Stomach (tissue), 9 donors: ENCODE measurements around the gene ATG13. TPM values are rescaled to one million over a fixed set of nuclear protein-coding genes. Genes with fewer than 3 reads are reported as not detected.

Experiments
- DNase-seq, 2 donors: peaks; one replicate each; pipeline versions ENCODE4 v3.0.0 to v3.0.0-alpha.2; 2013 to 2019
- H3K27ac ChIP-seq, 5 donors: fragments of 200-600 bp in 4 of 5; sonication (generic) in 4 of 5; one replicate each; pipeline ENCODE4 v1.5.1; 2013 to 2019; ENCODE audit warnings: mild to moderate bottlenecking in 1 of 5, moderate library complexity in 1 of 5
- H3K27me3 ChIP-seq, 3 donors: fragments of 200-600 bp; sonication (generic); one replicate each; pipeline ENCODE4 v1.5.1; 2017 to 2019; ENCODE audit warnings: mixed run types in 1 of 3
- H3K36me3 ChIP-seq, 4 donors: fragments of 200-600 bp; sonication (generic); 1 replicate in 3 of 4; 2 replicates in 1 of 4; pipeline ENCODE4 v1.5.1; 2016 to 2019
- H3K4me1 ChIP-seq, 4 donors: fragments of 200-600 bp; sonication (generic); one replicate each; pipeline ENCODE4 v1.5.1; 2016 to 2019
- H3K4me3 ChIP-seq, 4 donors: fragments of 200-600 bp; sonication (generic) in 3 of 4; one replicate each; pipeline ENCODE4 v1.5.1; 2016 to 2019; ENCODE audit warnings: mild to moderate bottlenecking in 1 of 4
- H3K9me3 ChIP-seq, 4 donors: fragments of 200-600 bp; sonication (generic); one replicate each; pipeline ENCODE4 v1.5.1; 2016 to 2019
- CTCF ChIP-seq, 7 experiments: fragments of 450-650 bp in 4 of 7; fragments of 200-600 bp in 3 of 7; sonication (generic) in 3 of 7; IDR thresholded peaks; one replicate each; pipeline ENCODE4 v1.5.1; 2016 to 2019; ENCODE audit warnings: antibody characterized with exemption in 7 of 7, control low read depth in 2 of 7, mild to moderate bottlenecking in 1 of 7
- EP300 ChIP-seq: sonication (generic); formaldehyde crosslinking; IDR thresholded peaks from one replicate; pipeline ENCODE4 v1.6.1; 2017; ENCODE audit warnings: antibody characterized with exemption
- POLR2A ChIP-seq, 4 donors: fragments of 450-650 bp; IDR thresholded peaks; one replicate each; pipeline ENCODE4 v1.6.1; 2016; ENCODE audit warnings: antibody characterized with exemption in 4 of 4, control low read depth in 2 of 4, mild to moderate bottlenecking in 1 of 4, moderate library complexity in 1 of 4
- POLR2AphosphoS5 ChIP-seq, 3 donors: sonication (generic); formaldehyde crosslinking; IDR thresholded peaks; one replicate each; pipeline ENCODE4 v1.6.1; 2016; ENCODE audit warnings: antibody characterized with exemption in 3 of 3
- WGBS, 5 donors: extraction: QIAGEN DNeasy Blood & Tissue Kit in 3 of 5; methylation state at CpG; one replicate each; pipeline versions ENCODE4 v1.1.5 to v1.1.7; 2013 to 2018; 5-methylcytosine and 5-hydroxymethylcytosine counted together
- intact Hi-C: fragments of 100-400 bp; cut with DNase I; formaldehyde crosslinking; loops from one replicate; pipeline ENCODE4 v1.15.1; 2023; ENCODE audit warnings: low total_unique reads
- polyA plus RNA-seq, 3 donors: library from polyadenylated mRNA; stranded (reverse); fragments of 200-250 nt; gene quantifications; one replicate each; pipeline ENCODE4 v1.2.3, GENCODE V29; 2013
- total RNA-seq, 5 donors: library from RNA; depleted of rRNA; stranded (reverse); fragments of >200 nt; gene quantifications; one replicate each; pipeline versions ENCODE4 v1.1.0 to v1.2.3, GENCODE V29; 2014 to 2016
- donor health status: healthy with polysubstance abuse.
- donor health status: Bipolar disorder and iron deficiency.
- donor health status: healthy.

Gene ATG13
- total and polyA plus RNA-seq, 8 donors: 17.3 to 286 (median 104) TPM

- 93 to 96% (median 95%) methylated on average over 6 of the region's 6 CpGs for WGBS, 5 donors
- H3K4me1 ChIP-seq: peaks cover 26 to 57% (median 41%) of the 10 kb centered on the region in 4 donors
These were observed 76.7 kb downstream of the ATG13 start for GRCh38 chr11:46694072-46694471.

DNA sequence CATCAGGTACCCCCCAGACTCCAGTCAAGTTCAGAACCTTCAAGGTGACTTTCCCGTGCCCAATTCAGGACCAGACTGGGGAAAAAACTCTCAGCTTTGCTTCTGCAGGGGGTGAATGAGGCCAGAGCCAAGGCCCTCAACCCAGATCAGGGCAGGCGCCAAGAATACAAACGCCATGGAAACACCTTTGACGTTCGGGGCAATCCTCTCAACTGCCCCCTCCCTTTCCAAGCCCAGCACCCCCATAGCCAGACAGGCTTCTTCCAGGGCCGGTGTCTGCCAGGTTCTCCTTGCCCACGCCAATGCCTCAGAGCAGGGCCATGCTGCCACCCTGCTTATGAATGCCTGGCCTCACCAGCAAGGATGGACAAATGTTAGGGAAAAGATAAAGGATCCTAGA lies 77.3 kb downstream of the ATG13 start:
- WGBS, 5 donors: 81 to 89% (median 83%) methylated on average over 7 of the region's 7 CpGs
- no peaks in the 10 kb centered on the region for H3K27me3 ChIP-seq
- peaks cover 32 to 63% (median 46%) of the 10 kb centered on the region in 4 donors for H3K4me1 ChIP-seq
- H3K36me3 ChIP-seq: peaks cover 30 to 81% (median 76%) of the 10 kb centered on the region in 4 donors
- H3K9me3 ChIP-seq: no peaks in the 10 kb centered on the region
- TF ChIP-seq CTCF (IDR thresholded peaks at IDR 0.05) (no peak), POLR2A (IDR thresholded peaks at IDR 0.05) (no peak), EP300 (no peak), POLR2AphosphoS5 (IDR thresholded peaks at IDR 0.05) (no peak)
- no peak for DNase-seq
- H3K27ac ChIP-seq: peak overlapping the region in 4 of 5 donors; percentile 39 to 52 (median 43)
- no peak overlapping the region for H3K4me3 ChIP-seq
- intact Hi-C loops: no loop called here

More at GRCh38 chr11:46694072-46694471, 76.7 kb downstream of the ATG13 start:
- peak overlapping the region in 4 of 5 donors; percentile 39 to 52 (median 43) for H3K27ac ChIP-seq
- H3K27me3 ChIP-seq: no peaks in the 10 kb centered on the region
- H3K36me3 ChIP-seq: peaks cover 36 to 84% (median 81%) of the 10 kb centered on the region in 4 donors
- intact Hi-C loops: no loop called here
- H3K4me3 ChIP-seq: no peak overlapping the region
- no peaks in the 10 kb centered on the region for H3K9me3 ChIP-seq
- DNase-seq: no peak
- no peak for TF ChIP-seq POLR2A (IDR thresholded peaks at IDR 0.05)
- TF ChIP-seq CTCF (IDR thresholded peaks at IDR 0.05): no peak
- TF ChIP-seq EP300: no peak
- no peak for TF ChIP-seq POLR2AphosphoS5 (IDR thresholded peaks at IDR 0.05)

DNA sequence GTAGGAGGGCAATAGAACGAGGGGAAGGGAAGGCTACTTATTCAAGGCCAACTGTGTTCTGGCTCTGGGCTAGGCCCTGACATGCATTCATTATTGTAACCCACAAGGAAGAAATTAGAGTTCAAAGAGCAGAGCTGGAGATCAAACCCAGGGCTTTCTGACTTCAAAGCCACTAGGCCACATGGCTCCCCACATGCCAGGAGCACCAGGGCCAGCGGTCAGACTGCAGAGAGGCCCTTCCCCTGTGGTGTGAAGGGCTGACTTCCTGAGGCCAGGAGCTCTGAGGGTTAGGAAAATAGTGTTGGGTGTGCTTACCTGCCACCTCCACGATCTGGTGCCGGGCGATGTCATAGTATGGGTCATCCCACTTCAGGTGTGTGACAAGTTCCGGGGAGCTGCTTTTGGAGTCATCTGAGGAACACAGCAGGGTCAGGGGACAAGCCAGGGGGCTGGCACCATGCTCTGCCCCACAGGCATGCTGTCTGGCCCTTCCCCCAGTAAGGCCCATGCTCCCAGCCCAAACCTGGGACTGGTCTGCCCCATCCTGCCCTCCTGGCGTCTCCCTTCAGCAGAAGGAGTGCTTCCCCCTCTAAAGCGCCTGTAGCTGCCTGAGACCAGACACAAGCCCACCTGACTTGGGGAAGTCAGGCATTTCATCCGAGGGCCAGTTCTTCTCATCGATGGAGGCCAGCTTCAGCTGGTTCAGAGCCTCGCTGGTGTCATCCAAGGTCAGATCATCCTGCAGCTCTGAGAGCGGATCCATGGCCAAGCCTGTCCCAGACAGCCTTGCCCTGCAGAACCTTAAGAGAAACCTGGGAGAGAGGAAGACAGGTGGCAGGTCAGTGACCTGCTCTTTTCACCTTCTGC lies 78.2 kb downstream of the ATG13 start:
- Histone ChIP-seq H3K27ac (peak overlapping the region in 3 of 5 donors; percentile 40 to 92 (median 62)), H3K36me3 (peaks cover 25 to 71% (median 66%) of the 10 kb centered on the region in 4 donors), H3K4me3 (no peak overlapping the region), H3K4me1 (peaks cover 34 to 66% (median 50%) of the 10 kb centered on the region in 4 donors), H3K27me3 (no peaks in the 10 kb centered on the region), H3K9me3 (no peaks in the 10 kb centered on the region)
- TF ChIP-seq POLR2A (IDR thresholded peaks at IDR 0.05) (no peak), POLR2AphosphoS5 (IDR thresholded peaks at IDR 0.05) (no peak), CTCF (IDR thresholded peaks at IDR 0.05) (no peak), EP300 (no peak)
- DNase-seq: no peak
- intact Hi-C loops: no loop called here
- WGBS, 5 donors: 84 to 95% (median 92%) methylated on average over 10 to 12 of the region's 12 CpGs

DNA sequence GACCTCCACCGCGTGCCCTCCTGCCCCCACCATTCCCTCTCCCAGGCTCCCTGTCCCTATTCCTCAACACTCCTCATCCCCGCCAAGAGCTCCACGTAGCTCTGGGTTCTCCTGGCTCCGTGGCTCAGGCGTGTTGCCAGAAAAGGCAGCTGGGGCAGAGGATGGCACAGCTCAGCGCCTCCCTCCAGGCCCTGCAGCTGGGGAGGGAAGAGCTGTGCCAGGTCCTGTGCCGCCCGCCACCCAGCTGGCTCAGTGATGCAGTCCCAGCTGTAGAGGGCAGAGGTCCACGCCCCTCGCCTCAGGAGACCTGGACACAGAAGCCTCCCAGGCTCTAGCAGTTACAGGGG lies 78.8 kb downstream of the ATG13 start:
- H3K36me3 ChIP-seq: peaks cover 22 to 65% (median 60%) of the 10 kb centered on the region in 4 donors
- DNase-seq: no peak
- H3K4me1 ChIP-seq: peaks cover 36 to 67% (median 50%) of the 10 kb centered on the region in 4 donors
- H3K27me3 ChIP-seq: no peaks in the 10 kb centered on the region
- no peaks in the 10 kb centered on the region for H3K9me3 ChIP-seq
- no peak overlapping the region for H3K4me3 ChIP-seq
- intact Hi-C loops: no loop called here
- no peak for TF ChIP-seq POLR2AphosphoS5 (IDR thresholded peaks at IDR 0.05)
- TF ChIP-seq POLR2A (IDR thresholded peaks at IDR 0.05): no peak
- TF ChIP-seq CTCF (IDR thresholded peaks at IDR 0.05): no peak
- TF ChIP-seq EP300: no peak
- 63 to 82% (median 66%) methylated on average over 8 to 11 of the region's 11 CpGs for WGBS, 5 donors
- H3K27ac ChIP-seq: peak overlapping the region in 3 of 5 donors; percentile 40 to 92 (median 62)
